ENCODE data around the gene CSRP3.

CSRP3 gene

GRCh38 chr11:19199048-19199447, 2.7 kb downstream of the CSRP3 start:
- ATAC-seq = no peak
- TF ChIP-seq ZNF565 (CRISPR knock-in tag; conservative IDR thresholded peaks at IDR 0.05; ENCODE audit: low read depth) (no peak), PPARA (CRISPR knock-in tag; IDR thresholded peaks at IDR 0.05; ENCODE audit: borderline replicate concordance) (no peak), ZNF70 (CRISPR knock-in tag; IDR thresholded peaks at IDR 0.05) (no peak), SNAI2 (CRISPR knock-in tag; IDR thresholded peaks at IDR 0.05) (no peak), ZFP3 (CRISPR knock-in tag; IDR thresholded peaks at IDR 0.05) (no peak), TCF4 (CRISPR knock-in tag; IDR thresholded peaks at IDR 0.05; ENCODE audit: borderline replicate concordance) (no peak), BACH2 (CRISPR knock-in tag; IDR thresholded peaks at IDR 0.05; ENCODE audit: borderline replicate concordance) (no peak), PATZ1 (CRISPR knock-in tag; IDR thresholded peaks at IDR 0.05; ENCODE audit: borderline replicate concordance) (no peak), CSDC2 (CRISPR knock-in tag; IDR thresholded peaks at IDR 0.05) (no peak), RARB (CRISPR knock-in tag; IDR thresholded peaks at IDR 0.05) (no peak), OSR1 (CRISPR knock-in tag; IDR thresholded peaks at IDR 0.05) (no peak), GLIS3 (CRISPR knock-in tag; IDR thresholded peaks at IDR 0.05) (no peak), ISL1 (CRISPR knock-in tag; IDR thresholded peaks at IDR 0.05) (no peak), ZC3H10 (CRISPR knock-in tag; IDR thresholded peaks at IDR 0.05) (no peak)
- TF ChIP-seq, protein P1, sequence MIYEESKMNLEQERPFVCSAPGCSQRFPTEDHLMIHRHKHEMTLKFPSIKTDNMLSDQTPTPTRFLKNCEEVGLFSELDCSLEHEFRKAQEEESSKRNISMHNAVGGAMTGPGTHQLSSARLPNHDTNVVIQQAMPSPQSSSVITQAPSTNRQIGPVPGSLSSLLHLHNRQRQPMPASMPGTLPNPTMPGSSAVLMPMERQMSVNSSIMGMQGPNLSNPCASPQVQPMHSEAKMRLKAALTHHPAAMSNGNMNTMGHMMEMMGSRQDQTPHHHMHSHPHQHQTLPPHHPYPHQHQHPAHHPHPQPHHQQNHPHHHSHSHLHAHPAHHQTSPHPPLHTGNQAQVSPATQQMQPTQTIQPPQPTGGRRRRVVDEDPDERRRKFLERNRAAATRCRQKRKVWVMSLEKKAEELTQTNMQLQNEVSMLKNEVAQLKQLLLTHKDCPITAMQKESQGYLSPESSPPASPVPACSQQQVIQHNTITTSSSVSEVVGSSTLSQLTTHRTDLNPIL (CRISPR knock-in tag; IDR thresholded peaks at IDR 0.05; ENCODE audit: low read depth) = no peak
- TF ChIP-seq, protein P2, sequence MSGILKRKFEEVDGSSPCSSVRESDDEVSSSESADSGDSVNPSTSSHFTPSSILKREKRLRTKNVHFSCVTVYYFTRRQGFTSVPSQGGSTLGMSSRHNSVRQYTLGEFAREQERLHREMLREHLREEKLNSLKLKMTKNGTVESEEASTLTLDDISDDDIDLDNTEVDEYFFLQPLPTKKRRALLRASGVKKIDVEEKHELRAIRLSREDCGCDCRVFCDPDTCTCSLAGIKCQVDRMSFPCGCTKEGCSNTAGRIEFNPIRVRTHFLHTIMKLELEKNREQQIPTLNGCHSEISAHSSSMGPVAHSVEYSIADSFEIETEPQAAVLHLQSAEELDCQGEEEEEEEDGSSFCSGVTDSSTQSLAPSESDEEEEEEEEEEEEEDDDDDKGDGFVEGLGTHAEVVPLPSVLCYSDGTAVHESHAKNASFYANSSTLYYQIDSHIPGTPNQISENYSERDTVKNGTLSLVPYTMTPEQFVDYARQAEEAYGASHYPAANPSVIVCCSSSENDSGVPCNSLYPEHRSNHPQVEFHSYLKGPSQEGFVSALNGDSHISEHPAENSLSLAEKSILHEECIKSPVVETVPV (CRISPR knock-in tag; IDR thresholded peaks at IDR 0.05) = no peak
- TF ChIP-seq, protein P3, sequence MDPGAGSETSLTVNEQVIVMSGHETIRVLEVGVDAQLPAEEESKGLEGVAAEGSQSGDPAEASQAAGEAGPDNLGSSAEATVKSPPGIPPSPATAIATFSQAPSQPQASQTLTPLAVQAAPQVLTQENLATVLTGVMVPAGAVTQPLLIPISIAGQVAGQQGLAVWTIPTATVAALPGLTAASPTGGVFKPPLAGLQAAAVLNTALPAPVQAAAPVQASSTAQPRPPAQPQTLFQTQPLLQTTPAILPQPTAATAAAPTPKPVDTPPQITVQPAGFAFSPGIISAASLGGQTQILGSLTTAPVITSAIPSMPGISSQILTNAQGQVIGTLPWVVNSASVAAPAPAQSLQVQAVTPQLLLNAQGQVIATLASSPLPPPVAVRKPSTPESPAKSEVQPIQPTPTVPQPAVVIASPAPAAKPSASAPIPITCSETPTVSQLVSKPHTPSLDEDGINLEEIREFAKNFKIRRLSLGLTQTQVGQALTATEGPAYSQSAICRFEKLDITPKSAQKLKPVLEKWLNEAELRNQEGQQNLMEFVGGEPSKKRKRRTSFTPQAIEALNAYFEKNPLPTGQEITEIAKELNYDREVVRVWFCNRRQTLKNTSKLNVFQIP (CRISPR knock-in tag; IDR thresholded peaks at IDR 0.05; ENCODE audit: borderline replicate concordance, low read depth) = no peak

DNA sequence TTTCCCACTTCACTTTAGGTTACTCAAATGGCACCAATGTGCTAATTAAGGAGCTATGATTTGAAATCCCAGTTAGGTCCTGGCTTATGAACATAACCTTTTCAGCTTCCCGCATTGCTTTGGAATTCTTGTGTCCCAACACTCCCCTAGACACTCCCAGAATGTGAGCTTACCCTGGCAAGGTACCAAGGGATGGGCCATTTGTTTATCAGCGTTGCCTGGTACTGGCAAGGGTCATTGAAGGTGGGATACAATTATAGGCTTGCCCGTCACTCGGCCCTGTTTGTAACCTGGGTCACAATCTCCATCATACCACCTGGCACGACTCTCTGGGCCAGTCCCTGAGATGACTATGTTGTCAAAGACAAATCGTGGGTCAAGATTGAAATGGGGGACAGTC, 5.4 kb downstream of the CSRP3 start:
- no peak for TF ChIP-seq ZNF565 (CRISPR knock-in tag; conservative IDR thresholded peaks at IDR 0.05; ENCODE audit: low read depth)
- no peak for TF ChIP-seq CSDC2 (CRISPR knock-in tag; IDR thresholded peaks at IDR 0.05)
- no peak for TF ChIP-seq PPARA (CRISPR knock-in tag; IDR thresholded peaks at IDR 0.05; ENCODE audit: borderline replicate concordance)
- TF ChIP-seq ESRRG (CRISPR knock-in tag; IDR thresholded peaks at IDR 0.05) = no peak
- TF ChIP-seq ISL1 (CRISPR knock-in tag; IDR thresholded peaks at IDR 0.05) = no peak
- TF ChIP-seq OSR1 (CRISPR knock-in tag; IDR thresholded peaks at IDR 0.05) = no peak
- TF ChIP-seq RARB (CRISPR knock-in tag; IDR thresholded peaks at IDR 0.05) = no peak
- TF ChIP-seq ZFP3 (CRISPR knock-in tag; IDR thresholded peaks at IDR 0.05) = no peak
- TF ChIP-seq, protein P4, sequence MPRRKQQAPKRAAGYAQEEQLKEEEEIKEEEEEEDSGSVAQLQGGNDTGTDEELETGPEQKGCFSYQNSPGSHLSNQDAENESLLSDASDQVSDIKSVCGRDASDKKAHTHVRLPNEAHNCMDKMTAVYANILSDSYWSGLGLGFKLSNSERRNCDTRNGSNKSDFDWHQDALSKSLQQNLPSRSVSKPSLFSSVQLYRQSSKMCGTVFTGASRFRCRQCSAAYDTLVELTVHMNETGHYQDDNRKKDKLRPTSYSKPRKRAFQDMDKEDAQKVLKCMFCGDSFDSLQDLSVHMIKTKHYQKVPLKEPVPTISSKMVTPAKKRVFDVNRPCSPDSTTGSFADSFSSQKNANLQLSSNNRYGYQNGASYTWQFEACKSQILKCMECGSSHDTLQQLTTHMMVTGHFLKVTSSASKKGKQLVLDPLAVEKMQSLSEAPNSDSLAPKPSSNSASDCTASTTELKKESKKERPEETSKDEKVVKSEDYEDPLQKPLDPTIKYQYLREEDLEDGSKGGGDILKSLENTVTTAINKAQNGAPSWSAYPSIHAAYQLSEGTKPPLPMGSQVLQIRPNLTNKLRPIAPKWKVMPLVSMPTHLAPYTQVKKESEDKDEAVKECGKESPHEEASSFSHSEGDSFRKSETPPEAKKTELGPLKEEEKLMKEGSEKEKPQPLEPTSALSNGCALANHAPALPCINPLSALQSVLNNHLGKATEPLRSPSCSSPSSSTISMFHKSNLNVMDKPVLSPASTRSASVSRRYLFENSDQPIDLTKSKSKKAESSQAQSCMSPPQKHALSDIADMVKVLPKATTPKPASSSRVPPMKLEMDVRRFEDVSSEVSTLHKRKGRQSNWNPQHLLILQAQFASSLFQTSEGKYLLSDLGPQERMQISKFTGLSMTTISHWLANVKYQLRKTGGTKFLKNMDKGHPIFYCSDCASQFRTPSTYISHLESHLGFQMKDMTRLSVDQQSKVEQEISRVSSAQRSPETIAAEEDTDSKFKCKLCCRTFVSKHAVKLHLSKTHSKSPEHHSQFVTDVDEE (CRISPR knock-in tag; IDR thresholded peaks at IDR 0.05) = no peak
- TF ChIP-seq GLIS3 (CRISPR knock-in tag; IDR thresholded peaks at IDR 0.05) = no peak
- TF ChIP-seq, protein P3 (CRISPR knock-in tag; IDR thresholded peaks at IDR 0.05; ENCODE audit: borderline replicate concordance, low read depth) = no peak
- TF ChIP-seq ARNTL (CRISPR knock-in tag; IDR thresholded peaks at IDR 0.05; ENCODE audit: borderline replicate concordance, low read depth) = no peak
- TF ChIP-seq, protein P2 (CRISPR knock-in tag; IDR thresholded peaks at IDR 0.05) = no peak
- TF ChIP-seq ZC3H10 (CRISPR knock-in tag; IDR thresholded peaks at IDR 0.05) = no peak
- TF ChIP-seq BACH2 (CRISPR knock-in tag; IDR thresholded peaks at IDR 0.05; ENCODE audit: borderline replicate concordance) = no peak
- no peak for TF ChIP-seq SNAI2 (CRISPR knock-in tag; IDR thresholded peaks at IDR 0.05)
- TF ChIP-seq TCF4 (CRISPR knock-in tag; IDR thresholded peaks at IDR 0.05; ENCODE audit: borderline replicate concordance) = no peak
- TF ChIP-seq PATZ1 (CRISPR knock-in tag; IDR thresholded peaks at IDR 0.05; ENCODE audit: borderline replicate concordance) = no peak
- no peak for TF ChIP-seq ZNF8 (CRISPR knock-in tag; IDR thresholded peaks at IDR 0.05)
- ATAC-seq = no peak
